A673 (cell line): ENCODE data around the gene C10orf90. TPM values are rescaled to one million over a fixed set of nuclear protein-coding genes. Genes with fewer than 3 reads are reported as not detected.

ENCODE experiments used
- BruUV-seq: library from RNA; stranded (reverse); fragments of 400-500 nt; replicated peaks from 2 replicates; lab custom pipeline; 2021; lab: Mats Ljungman, UMichigan
- CTCF ChIA-PET: fragments of 300-600 bp; sonication (Branson Sonifier 250); formaldehyde crosslinking; loops from one replicate; lab custom pipeline; 2022; ENCODE audit warnings: antibody characterized with exemption; lab: Charles Lee
- POLR2A ChIA-PET: fragments of 300-600 bp; sonication (Branson Sonifier 250); formaldehyde crosslinking; loops from one replicate; lab custom pipeline; 2022; ENCODE audit warnings: antibody characterized with exemption; ENCODE audit not compliant: low non-redundant PET; lab: Charles Lee
- DNase-seq: peaks from one replicate; pipeline ENCODE4 v3.0.0-alpha.2; 2015; ENCODE audit warnings: low spot score
- H3K27ac ChIP-seq: fragments of 200-600 bp; sonication (generic); 2 replicates; pipeline ENCODE4 v1.5.1; 2016; ENCODE audit warnings: mixed run types, low read depth, mild to moderate bottlenecking, mixed read lengths, antibody characterized with exemption, low read length; ENCODE audit not compliant: poor library complexity, severe bottlenecking
- H3K27me3 ChIP-seq: fragments of 200-600 bp; sonication (generic); replicated peaks from 2 replicates; pipeline ENCODE4 v1.6.1; 2017; ENCODE audit warnings: mixed run types, low read depth, mild to moderate bottlenecking, mixed read lengths, antibody characterized with exemption, low read length; ENCODE audit not compliant: insufficient read depth, poor library complexity
- H3K36me3 ChIP-seq: fragments of 200-600 bp; sonication (generic); 2 replicates; pipeline ENCODE4 v1.6.1; 2016; ENCODE audit warnings: mixed run types, mild to moderate bottlenecking, mixed read lengths, antibody characterized with exemption, low read length; ENCODE audit not compliant: insufficient read depth, poor library complexity, severe bottlenecking
- H3K4me1 ChIP-seq: fragments of 200-600 bp; sonication (generic); 2 replicates; pipeline ENCODE4 v1.6.1; 2017; ENCODE audit warnings: mixed run types, mild to moderate bottlenecking, mixed read lengths, antibody characterized with exemption, low read length; ENCODE audit not compliant: insufficient read depth, poor library complexity, severe bottlenecking
- H3K4me3 ChIP-seq: fragments of 200-600 bp; sonication (generic); 2 replicates; pipeline ENCODE4 v1.5.1; 2016; ENCODE audit warnings: low read depth, mixed run types, mild to moderate bottlenecking, mixed read lengths, low read length; ENCODE audit not compliant: poor library complexity, severe bottlenecking
- H3K9me3 ChIP-seq: fragments of 200-600 bp; sonication (generic); 2 replicates; pipeline ENCODE4 v1.6.1; 2016; ENCODE audit warnings: mixed run types, low read depth, mild to moderate bottlenecking, mixed read lengths, antibody characterized with exemption, low read length; ENCODE audit not compliant: poor library complexity, severe bottlenecking
- EZH2 ChIP-seq: fragments of 200-600 bp; sonication (generic); IDR thresholded peaks from 2 replicates; pipeline ENCODE4 v1.6.1; 2017; ENCODE audit warnings: borderline replicate concordance, low read depth, mild to moderate bottlenecking, mixed read lengths, antibody characterized with exemption, low read length; ENCODE audit not compliant: poor library complexity, severe bottlenecking
- intact Hi-C: fragments of 100-400 bp; cut with micrococcal nuclease; formaldehyde crosslinking; loops from one replicate; pipeline ENCODE4 v1.10.0; 2022; ENCODE audit not compliant: unreplicated experiment
- total RNA-seq: library from RNA; stranded (reverse); gene quantifications from 2 replicates; pipeline ENCODE4 v1.2.3, GENCODE V29; 2021
- TF ChIP-seq, protein P1 (sequence below): fragments of 300-800, 200-600 bp; sonication (generic); conservative IDR thresholded peaks from 2 replicates; pipeline ENCODE4 v1.5.1; 2017; ENCODE audit warnings: low read depth, mild to moderate bottlenecking, antibody characterized with exemption, low read length, moderate library complexity, mixed read lengths

The C10orf90 gene
- total RNA-seq, 1 experiment from 2014 or later, result not detected

- Histone ChIP-seq H3K27ac (no peak overlapping the region), H3K9me3 (no peaks in the 10 kb centered on the region), H3K4me3 (no peak overlapping the region), H3K4me1 (no peaks in the 10 kb centered on the region), H3K27me3 (no peaks in the 10 kb centered on the region), H3K36me3 (no peaks in the 10 kb centered on the region)
- TF ChIP-seq EZH2, result no peak
- TF ChIP-seq, protein P1, sequence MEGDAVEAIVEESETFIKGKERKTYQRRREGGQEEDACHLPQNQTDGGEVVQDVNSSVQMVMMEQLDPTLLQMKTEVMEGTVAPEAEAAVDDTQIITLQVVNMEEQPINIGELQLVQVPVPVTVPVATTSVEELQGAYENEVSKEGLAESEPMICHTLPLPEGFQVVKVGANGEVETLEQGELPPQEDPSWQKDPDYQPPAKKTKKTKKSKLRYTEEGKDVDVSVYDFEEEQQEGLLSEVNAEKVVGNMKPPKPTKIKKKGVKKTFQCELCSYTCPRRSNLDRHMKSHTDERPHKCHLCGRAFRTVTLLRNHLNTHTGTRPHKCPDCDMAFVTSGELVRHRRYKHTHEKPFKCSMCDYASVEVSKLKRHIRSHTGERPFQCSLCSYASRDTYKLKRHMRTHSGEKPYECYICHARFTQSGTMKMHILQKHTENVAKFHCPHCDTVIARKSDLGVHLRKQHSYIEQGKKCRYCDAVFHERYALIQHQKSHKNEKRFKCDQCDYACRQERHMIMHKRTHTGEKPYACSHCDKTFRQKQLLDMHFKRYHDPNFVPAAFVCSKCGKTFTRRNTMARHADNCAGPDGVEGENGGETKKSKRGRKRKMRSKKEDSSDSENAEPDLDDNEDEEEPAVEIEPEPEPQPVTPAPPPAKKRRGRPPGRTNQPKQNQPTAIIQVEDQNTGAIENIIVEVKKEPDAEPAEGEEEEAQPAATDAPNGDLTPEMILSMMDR, result no peak
- no TSS peak for BruUV-seq
- no peak for DNase-seq
- POLR2A ChIA-PET, result no interaction called here
- CTCF ChIA-PET, result no interaction called here
- intact Hi-C loops, result no loop called here
These were observed 209.1 kb downstream of the C10orf90 start for GRCh38 chr10:126461289-126461940.

DNA sequence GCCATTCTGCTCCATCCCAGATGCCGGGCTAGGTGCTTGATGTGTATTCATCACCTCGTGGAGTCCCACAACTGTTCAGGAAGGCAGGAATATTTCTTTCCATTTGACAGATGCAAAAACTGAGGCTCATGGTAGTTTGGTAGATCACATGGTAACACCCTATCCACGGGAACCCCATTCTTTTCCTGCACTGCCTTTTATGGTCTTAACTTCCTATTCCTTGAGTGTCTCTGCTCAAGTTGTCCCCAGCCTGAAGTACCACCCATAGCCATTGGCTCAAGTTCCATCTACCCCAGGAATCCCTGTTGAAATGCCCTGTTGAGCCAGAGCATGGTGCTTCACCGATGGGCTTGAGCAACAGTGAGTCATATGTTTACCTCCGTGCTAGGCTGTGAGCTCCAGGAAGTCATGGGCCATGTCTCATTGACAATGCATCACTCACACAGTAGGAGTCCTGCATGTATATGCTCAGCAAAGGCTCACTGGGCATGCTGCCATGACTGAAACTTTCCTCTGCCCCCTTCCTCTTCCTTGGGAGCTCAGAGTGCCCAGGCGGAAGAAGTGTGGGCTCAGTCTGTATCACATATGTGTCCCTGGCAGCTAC is 210.5 kb downstream of the C10orf90 start:
- Histone ChIP-seq H3K27me3 (peaks cover 4% of the 10 kb centered on the region), H3K36me3 (no peaks in the 10 kb centered on the region), H3K9me3 (no peaks in the 10 kb centered on the region), H3K27ac (no peak overlapping the region), H3K4me1 (no peaks in the 10 kb centered on the region), H3K4me3 (no peak overlapping the region)
- BruUV-seq, result no TSS peak
- ChIA-PET POLR2A (no interaction called here), CTCF (no interaction called here)
- no peak for TF ChIP-seq EZH2
- TF ChIP-seq, protein P1, result no peak
- DNase-seq, result peak; percentile 78
- intact Hi-C loops, result no loop called here

DNA sequence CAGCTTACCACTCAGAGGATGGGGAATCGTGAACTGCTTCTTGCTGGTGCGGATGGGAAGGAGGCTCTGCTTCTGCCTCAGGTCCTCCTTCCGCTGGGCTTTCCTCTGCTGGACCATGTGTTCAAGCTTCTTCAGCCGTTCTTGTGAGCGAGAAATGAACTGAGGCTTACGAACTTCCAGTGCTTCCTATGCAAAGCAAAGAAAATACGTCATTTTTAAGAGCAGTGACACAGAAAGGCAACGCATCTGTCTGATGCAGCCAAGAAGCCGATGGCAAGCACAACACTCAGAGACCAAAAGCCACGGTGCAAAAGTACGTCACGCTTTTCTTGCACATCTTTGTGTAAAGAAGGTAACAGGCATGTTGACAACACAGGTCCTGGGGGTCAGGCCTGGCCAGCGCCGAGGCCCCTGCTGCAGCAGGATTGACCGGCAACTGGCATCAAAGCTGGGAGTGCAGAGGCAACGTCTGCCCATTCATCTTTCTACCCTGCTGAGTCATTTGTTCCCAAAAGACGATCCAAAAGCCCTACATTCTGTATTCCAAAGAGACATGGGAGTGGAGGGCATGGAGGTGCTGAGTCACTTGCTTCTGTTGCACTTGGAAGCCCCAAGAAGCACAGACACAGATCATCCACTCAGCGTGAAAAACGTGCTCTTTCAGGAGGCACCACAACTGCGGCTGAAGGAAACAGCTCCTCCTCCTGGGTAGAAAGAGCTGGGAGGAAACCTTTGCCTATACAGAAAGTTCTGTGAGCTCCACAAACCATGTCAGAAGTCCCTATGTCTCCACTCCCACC is 211.3 kb downstream of the C10orf90 start:
- no peak overlapping the region for H3K27ac ChIP-seq
- DNase-seq, result no peak
- BruUV-seq, result no TSS peak

More for the DNA sequence above, 211.3 kb downstream of the C10orf90 start:
- TF ChIP-seq, protein P1, result no peak
- TF ChIP-seq EZH2, result no peak
- H3K27me3 ChIP-seq, result peaks cover 4% of the 10 kb centered on the region
- no peaks in the 10 kb centered on the region for H3K9me3 ChIP-seq
- H3K36me3 ChIP-seq, result no peaks in the 10 kb centered on the region
- no peak overlapping the region for H3K4me3 ChIP-seq
- H3K4me1 ChIP-seq, result no peaks in the 10 kb centered on the region
- CTCF ChIA-PET, result no interaction called here
- POLR2A ChIA-PET, result no interaction called here
- intact Hi-C loops, result no loop called here
